ENCODE data around the gene RERE.

Gene RERE

DNA sequence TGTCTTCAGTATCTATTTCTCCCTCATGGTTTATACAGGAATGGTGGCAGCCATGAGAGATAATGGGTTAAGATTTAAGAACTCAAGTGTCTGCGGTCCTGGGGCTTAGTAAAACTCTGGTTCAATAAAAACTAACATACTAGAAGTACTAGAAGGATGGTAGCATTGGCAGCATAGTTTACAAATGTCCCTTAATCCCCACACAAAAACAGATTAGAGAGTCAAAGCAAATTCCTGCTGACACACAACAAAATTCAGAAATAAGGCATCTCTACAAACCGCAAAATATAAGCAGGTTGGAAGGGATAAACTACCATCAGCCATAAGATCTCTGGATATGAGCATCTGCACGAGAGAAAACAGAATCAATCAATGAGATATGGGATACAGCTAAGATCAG is 234.4 kb downstream of the RERE start:
- no peaks in the 10 kb centered on the region for H3K9me3 Mint-ChIP-seq
- no peak overlapping the region for H3K4me3 Mint-ChIP-seq
- no peak overlapping the region for H3K27ac Mint-ChIP-seq
- no peak for ATAC-seq (replicated peaks)
- H3K36me3 Mint-ChIP-seq (ENCODE audit: insufficient read depth): peaks cover 6% of the 10 kb centered on the region
- H3K4me1 Mint-ChIP-seq (ENCODE audit: low read depth in 2 of 2): peaks cover 3 to 6% of the 10 kb centered on the region in 2 donors
- no peak for DNase-seq
- H3K27me3 Mint-ChIP-seq: no peaks in the 10 kb centered on the region

DNA sequence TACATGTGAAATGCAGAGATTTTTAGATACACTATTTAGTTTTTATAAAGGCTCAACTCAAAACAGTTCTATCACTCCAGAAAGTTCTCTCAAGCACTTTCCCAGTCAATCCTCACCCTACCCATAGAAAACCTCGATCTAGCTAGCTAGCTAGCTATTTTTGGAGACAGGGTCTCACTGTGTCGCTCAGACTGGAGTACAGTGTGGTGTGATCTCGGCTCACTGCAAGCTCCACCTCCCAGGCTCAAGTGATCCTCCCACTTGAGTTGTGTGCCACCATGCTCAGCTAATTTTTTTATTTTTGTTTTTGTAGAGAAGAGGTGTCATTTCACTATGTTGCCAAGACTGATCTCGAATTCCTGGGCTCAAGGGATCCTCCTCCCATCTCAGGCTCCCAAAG is 236.9 kb downstream of the RERE start:
- Mint-ChIP-seq H3K4me1 (ENCODE audit: low read depth in 2 of 2) (peaks cover 0 to 3% of the 10 kb centered on the region in 2 donors), H3K27ac (no peak overlapping the region), H3K27me3 (no peaks in the 10 kb centered on the region), H3K9me3 (no peaks in the 10 kb centered on the region), H3K36me3 (ENCODE audit: insufficient read depth) (peaks cover 3% of the 10 kb centered on the region), H3K4me3 (no peak overlapping the region)
- DNase-seq: no peak
- no peak for ATAC-seq (replicated peaks)

DNA sequence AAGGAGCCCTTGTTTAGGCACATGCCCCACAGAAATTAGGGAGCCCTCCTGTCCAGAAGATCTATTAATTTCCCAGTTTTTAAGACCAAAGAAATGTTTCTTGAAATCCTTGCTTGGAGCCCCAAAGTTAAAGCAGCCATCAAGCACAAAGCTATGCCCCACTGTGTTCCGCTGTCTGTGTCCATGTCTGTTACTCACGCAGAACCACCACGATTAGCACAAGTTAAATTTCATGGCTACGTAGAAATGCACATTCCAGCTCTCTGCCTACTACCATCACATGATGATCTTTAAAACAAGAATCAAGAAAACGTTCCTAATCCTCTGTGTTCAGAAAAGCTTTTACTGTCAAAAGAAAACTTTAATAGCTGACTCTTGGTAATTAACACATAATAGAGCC is 238.5 kb downstream of the RERE start:
- H3K4me3 Mint-ChIP-seq: no peak overlapping the region

DNA sequence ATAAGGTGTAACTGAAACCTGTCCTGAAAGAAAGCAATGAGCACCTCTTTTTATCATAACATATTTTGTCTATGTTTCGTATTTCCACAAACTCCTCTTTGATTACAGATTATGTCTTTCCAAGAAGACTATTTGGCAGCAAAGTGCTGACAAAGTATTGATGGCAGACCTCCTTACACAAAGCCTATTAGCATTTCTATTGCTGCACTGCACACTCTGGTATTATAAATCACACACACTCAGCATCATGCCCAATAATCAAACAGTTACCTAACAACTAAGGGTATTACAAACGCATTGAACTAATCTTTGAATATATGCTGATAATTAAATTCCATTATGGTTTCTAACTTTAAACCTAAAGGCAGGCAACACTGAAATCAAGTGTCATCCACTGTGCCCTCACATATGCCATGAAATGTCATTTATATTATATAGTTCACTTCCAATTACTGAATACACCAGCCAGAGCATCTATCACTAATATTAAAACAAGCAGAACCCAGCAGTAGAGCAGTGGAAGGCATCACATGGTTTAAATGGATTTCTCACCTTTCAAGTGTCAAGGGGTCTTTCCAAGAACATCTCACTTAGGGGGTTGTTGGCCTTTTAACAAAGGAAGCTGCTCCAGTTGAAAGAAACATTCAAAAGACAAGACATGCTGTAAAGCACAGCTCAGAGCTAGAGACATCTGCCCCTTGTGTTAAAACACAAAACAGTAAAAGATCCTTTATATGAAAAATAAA is 239.1 kb downstream of the RERE start:
- Mint-ChIP-seq H3K27ac (no peak overlapping the region), H3K4me1 (ENCODE audit: low read depth in 2 of 2) (peaks cover 0 to 3% of the 10 kb centered on the region in 2 donors), H3K4me3 (no peak overlapping the region), H3K36me3 (ENCODE audit: insufficient read depth) (no peaks in the 10 kb centered on the region), H3K9me3 (no peaks in the 10 kb centered on the region), H3K27me3 (no peaks in the 10 kb centered on the region)
- no peak for ATAC-seq (replicated peaks)
- DNase-seq: no peak

More for the DNA sequence above, 238.5 kb downstream of the RERE start:
- DNase-seq: no peak
- peaks cover 1% of the 10 kb centered on the region for H3K36me3 Mint-ChIP-seq (ENCODE audit: insufficient read depth)
- ATAC-seq (replicated peaks): no peak
- no peaks in the 10 kb centered on the region for H3K27me3 Mint-ChIP-seq
- peaks cover 0 to 3% of the 10 kb centered on the region in 2 donors for H3K4me1 Mint-ChIP-seq (ENCODE audit: low read depth in 2 of 2)
- no peak overlapping the region for H3K27ac Mint-ChIP-seq
- H3K9me3 Mint-ChIP-seq: no peaks in the 10 kb centered on the region

DNA sequence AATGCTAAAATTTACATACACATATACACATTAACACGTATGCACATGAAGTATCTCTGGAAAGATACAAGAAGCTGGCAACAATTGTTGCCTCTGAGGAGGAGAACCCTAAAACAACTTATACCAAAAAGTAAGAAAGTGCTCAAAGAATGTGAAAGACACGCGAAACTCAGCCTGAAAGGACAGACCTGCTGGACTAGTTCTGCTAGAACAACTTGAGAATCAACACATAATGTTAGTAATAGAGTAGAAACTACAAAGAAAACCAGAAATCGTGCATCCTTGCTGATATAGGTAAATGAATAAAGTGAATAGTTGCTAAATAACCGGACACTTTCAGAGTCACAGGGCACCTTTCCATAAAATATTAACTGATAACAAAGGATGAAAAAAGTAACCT is 242.5 kb downstream of the RERE start:
- Mint-ChIP-seq H3K27me3 (no peaks in the 10 kb centered on the region), H3K36me3 (ENCODE audit: insufficient read depth) (no peaks in the 10 kb centered on the region), H3K27ac (no peak overlapping the region), H3K4me1 (ENCODE audit: low read depth in 2 of 2) (no peaks in the 10 kb centered on the region), H3K4me3 (no peak overlapping the region), H3K9me3 (no peaks in the 10 kb centered on the region)
- no peak for ATAC-seq (replicated peaks)
- no peak for DNase-seq

DNA sequence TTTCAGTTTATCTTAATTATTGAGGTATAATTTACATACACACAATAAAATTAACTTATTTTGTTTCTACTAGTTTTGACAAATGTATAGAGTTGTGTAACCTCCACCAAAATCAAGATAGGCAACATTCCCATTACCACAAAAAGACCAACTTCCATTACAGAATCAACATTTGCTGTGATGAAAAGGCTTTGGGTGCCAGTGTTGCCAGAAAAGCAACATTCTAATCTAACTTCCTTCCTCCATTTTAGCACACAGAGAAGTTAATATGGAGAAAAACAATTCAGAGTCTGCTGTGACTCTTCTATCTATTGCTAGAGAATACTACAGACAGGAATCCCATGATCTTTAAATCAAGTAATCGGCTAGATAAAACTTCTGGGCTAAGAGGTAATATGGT is 245.3 kb downstream of the RERE start:
- Mint-ChIP-seq H3K27me3 (no peaks in the 10 kb centered on the region), H3K4me1 (ENCODE audit: low read depth in 2 of 2) (no peaks in the 10 kb centered on the region), H3K36me3 (ENCODE audit: insufficient read depth) (no peaks in the 10 kb centered on the region), H3K4me3 (no peak overlapping the region), H3K9me3 (no peaks in the 10 kb centered on the region), H3K27ac (no peak overlapping the region)
- DNase-seq: no peak
- no peak for ATAC-seq (replicated peaks)

DNA sequence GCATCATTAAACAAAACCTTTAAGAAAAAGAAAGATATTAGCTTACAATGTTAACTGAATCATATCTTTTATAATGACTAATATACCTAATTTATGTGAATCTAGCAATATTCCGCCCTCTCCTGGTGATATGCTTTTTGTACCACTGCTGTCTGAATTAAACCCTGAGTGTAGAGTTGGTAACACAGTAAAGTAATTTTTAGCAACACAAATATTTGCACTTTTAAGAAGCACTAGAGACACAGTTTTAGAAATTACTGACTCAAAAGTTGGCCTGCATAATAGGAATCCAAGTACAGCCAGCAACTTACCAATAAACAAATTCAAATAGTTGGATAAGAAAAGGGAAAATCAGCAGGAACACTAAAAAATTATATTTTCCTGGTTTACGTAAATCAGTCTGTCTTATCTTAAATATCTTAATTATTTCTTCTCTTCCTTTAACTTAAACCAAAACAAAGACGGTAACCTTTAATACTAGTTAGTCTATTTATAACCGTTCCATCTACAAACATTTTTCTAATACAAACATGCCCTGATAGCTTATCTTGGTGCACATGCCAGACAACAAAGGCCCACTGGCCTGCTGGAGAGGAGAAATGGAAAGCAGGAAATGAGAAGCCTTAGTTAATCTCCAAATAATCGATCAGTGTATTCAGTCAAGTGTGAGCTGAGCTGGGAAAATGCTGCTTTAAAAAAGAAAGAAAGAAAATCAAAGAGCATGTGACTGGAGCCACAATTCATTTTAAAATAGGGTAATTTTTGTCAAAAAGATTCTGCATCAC is 246.0 kb downstream of the RERE start:
- Mint-ChIP-seq H3K27ac (peak overlapping the region in 1 of 2 donors; percentile 7), H3K4me3 (no peak overlapping the region), H3K36me3 (ENCODE audit: insufficient read depth) (no peaks in the 10 kb centered on the region), H3K4me1 (ENCODE audit: low read depth in 2 of 2) (no peaks in the 10 kb centered on the region), H3K27me3 (no peaks in the 10 kb centered on the region), H3K9me3 (no peaks in the 10 kb centered on the region)
- ATAC-seq (replicated peaks) (no peak), DNase-seq (no peak)

DNA sequence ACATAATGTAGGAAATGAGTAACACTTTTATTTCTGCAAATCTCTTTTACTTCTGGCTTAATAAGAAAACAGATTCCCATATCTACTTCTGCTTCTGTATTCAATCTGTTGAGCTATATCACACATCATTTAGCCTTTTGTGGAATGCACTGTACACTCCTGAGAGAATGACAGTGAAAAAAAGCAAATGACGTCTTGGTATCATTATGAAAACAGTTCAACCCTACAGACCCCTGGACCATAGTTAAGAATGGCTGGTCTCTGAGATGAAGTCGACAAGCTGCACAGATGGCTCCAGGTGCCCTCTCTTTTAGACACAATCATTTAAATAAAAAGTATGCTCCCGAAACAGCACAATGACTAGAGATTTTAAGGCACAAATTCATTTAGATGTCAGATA is 247.0 kb downstream of the RERE start:
- Mint-ChIP-seq H3K27ac (no peak overlapping the region), H3K9me3 (no peaks in the 10 kb centered on the region), H3K27me3 (no peaks in the 10 kb centered on the region), H3K4me1 (ENCODE audit: low read depth in 2 of 2) (no peaks in the 10 kb centered on the region), H3K4me3 (no peak overlapping the region), H3K36me3 (ENCODE audit: insufficient read depth) (no peaks in the 10 kb centered on the region)
- ATAC-seq (replicated peaks) (no peak), DNase-seq (no peak)

DNA sequence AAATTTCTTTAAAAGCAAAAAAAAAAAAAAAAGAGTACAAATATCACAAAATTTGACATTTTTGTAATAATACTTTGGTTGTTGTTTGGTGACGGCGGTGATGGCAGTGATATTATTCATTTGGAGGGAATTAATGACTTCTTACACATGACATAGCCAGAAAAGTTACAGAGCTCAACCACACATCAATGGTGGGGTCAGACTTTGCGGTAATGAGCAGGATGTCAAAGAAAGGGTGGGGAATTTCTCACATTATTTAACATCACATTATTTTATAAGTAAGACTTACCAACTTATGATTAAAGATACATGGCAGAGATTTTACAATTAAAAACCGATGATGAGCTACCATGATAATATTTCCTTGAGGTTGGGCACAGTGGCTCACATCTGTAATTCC is 248.2 kb downstream of the RERE start:
- H3K9me3 Mint-ChIP-seq: no peaks in the 10 kb centered on the region
- DNase-seq (no peak), ATAC-seq (replicated peaks) (no peak)
- no peaks in the 10 kb centered on the region for H3K36me3 Mint-ChIP-seq (ENCODE audit: insufficient read depth)
- no peaks in the 10 kb centered on the region for H3K27me3 Mint-ChIP-seq
- H3K4me1 Mint-ChIP-seq (ENCODE audit: low read depth in 2 of 2): no peaks in the 10 kb centered on the region
- no peak overlapping the region for H3K4me3 Mint-ChIP-seq
- H3K27ac Mint-ChIP-seq: no peak overlapping the region

DNA sequence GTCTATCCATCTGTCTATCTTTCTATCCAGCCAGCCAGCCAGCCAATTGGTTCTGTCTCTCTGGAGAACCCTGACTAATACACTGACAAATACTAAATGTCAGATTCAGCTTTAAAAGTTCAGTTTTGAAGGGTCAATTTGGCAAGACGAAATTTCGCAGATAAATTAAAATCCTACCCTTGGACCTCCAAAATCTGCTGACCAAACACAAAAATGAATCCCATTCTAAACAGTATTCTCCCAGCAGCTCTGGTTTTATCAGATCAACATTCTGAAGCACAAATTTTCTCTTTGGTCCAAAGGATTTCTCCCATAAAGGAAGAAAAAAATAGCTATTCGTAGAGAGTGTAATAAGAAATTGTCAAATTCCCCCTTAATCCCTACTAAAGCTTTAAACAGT is 248.6 kb downstream of the RERE start:
- Mint-ChIP-seq H3K4me3 (no peak overlapping the region), H3K36me3 (ENCODE audit: insufficient read depth) (no peaks in the 10 kb centered on the region), H3K27me3 (no peaks in the 10 kb centered on the region), H3K4me1 (ENCODE audit: low read depth in 2 of 2) (no peaks in the 10 kb centered on the region), H3K27ac (no peak overlapping the region), H3K9me3 (no peaks in the 10 kb centered on the region)
- DNase-seq: no peak
- no peak for ATAC-seq (replicated peaks)

DNA sequence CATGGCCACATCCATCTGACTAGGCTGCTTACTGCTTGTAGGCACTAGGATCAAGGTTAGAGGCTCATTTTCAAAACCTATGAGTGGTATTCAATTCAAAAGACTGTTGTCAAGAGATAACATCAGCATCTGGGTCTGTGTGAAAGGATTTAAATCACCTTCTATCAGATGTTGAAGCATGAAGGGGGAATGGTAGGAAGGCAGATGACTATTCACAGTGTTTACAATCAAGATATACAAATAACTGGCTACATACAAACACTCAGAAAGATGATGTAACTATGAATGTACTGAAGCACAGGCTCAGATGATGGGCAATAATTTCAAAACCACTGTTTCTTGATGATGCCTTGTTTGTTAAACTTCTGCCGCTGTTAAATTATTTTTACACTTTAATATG is 250.3 kb downstream of the RERE start:
- Mint-ChIP-seq H3K4me1 (ENCODE audit: low read depth in 2 of 2) (no peaks in the 10 kb centered on the region), H3K4me3 (no peak overlapping the region), H3K36me3 (ENCODE audit: insufficient read depth) (no peaks in the 10 kb centered on the region), H3K27me3 (no peaks in the 10 kb centered on the region), H3K27ac (peak overlapping the region in 1 of 2 donors; percentile 64), H3K9me3 (no peaks in the 10 kb centered on the region)
- ATAC-seq (replicated peaks) (no peak), DNase-seq (no peak)

DNA sequence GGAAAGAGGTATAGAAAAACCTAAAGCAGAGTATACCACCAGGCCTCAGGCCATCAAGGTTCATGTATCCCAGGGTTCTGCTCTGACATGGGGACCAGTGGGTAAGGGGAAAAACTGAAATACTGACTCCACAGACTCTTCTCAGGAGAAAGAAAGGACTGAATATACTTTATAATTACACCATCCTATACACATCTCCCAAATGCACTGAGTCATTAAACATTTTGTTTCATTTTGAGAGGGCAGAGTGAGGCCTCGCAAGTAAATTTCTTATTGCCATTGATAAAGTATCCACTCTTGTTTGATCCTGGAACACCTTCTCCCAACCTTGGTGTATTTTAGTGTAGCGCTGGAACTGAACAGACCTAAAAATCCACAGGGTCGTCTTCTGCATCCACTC is 251.6 kb downstream of the RERE start:
- H3K27ac Mint-ChIP-seq: no peak overlapping the region
- ATAC-seq (replicated peaks): no peak
- H3K4me1 Mint-ChIP-seq (ENCODE audit: low read depth in 2 of 2): no peaks in the 10 kb centered on the region
- H3K9me3 Mint-ChIP-seq: no peaks in the 10 kb centered on the region
- no peaks in the 10 kb centered on the region for H3K36me3 Mint-ChIP-seq (ENCODE audit: insufficient read depth)
- no peaks in the 10 kb centered on the region for H3K27me3 Mint-ChIP-seq
- no peak for DNase-seq
- H3K4me3 Mint-ChIP-seq: no peak overlapping the region

DNA sequence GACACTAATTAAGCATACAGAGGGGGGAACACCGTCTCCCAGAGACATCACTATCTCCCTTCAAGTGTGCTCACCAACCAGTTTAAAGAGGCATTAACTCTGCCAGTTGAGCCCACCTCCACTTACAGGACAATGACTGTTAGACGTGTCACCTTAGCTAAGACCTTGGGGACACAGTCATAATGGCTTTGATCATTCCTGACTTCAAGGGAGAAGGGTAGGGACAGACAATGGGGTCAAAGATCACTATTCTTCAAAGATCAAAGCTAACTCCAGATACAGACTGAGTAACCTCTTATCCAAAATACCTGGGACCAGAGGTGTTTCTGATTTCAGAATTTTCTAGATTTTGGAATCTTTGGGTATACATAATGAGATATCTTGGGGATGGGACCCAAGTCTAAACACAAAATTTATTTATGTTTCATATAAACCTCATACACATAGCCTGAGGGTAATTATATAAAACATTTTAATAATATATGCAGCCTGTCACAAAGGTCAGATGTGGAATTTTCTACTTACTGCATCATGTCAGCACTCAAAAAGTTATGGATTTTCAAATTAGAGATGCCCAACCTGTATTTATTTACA is 253.4 kb downstream of the RERE start:
- ATAC-seq (replicated peaks) (no peak), DNase-seq (no peak)
- Mint-ChIP-seq H3K4me3 (no peak overlapping the region), H3K9me3 (no peaks in the 10 kb centered on the region), H3K36me3 (ENCODE audit: insufficient read depth) (no peaks in the 10 kb centered on the region), H3K27me3 (no peaks in the 10 kb centered on the region), H3K4me1 (ENCODE audit: low read depth in 2 of 2) (no peaks in the 10 kb centered on the region), H3K27ac (no peak overlapping the region)

Data from effector memory CD8-positive, alpha-beta T cell (primary cell).